Measurements from ENCODE around the gene CLRN3.

Gene CLRN3

GRCh38 chr10:127915324-127915723 is 22.6 kb upstream of the CLRN3 start:
- Histone ChIP-seq H3K4me3 (ENCODE audit: low read depth, low read length) (no peak overlapping the region), H3K4me1 (no peaks in the 10 kb centered on the region)

GRCh38 chr10:127913368-127913759 is 20.6 kb upstream of the CLRN3 start:
- Histone ChIP-seq H3K9me3 (no peaks in the 10 kb centered on the region), H3K36me3 (no peaks in the 10 kb centered on the region), H3K27me3 (no peaks in the 10 kb centered on the region), H3K4me1 (no peaks in the 10 kb centered on the region), H3K4me3 (ENCODE audit: low read depth, low read length) (no peak overlapping the region)
- DNase-seq, result no peak
- TF ChIP-seq, protein P1, sequence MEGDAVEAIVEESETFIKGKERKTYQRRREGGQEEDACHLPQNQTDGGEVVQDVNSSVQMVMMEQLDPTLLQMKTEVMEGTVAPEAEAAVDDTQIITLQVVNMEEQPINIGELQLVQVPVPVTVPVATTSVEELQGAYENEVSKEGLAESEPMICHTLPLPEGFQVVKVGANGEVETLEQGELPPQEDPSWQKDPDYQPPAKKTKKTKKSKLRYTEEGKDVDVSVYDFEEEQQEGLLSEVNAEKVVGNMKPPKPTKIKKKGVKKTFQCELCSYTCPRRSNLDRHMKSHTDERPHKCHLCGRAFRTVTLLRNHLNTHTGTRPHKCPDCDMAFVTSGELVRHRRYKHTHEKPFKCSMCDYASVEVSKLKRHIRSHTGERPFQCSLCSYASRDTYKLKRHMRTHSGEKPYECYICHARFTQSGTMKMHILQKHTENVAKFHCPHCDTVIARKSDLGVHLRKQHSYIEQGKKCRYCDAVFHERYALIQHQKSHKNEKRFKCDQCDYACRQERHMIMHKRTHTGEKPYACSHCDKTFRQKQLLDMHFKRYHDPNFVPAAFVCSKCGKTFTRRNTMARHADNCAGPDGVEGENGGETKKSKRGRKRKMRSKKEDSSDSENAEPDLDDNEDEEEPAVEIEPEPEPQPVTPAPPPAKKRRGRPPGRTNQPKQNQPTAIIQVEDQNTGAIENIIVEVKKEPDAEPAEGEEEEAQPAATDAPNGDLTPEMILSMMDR (IDR thresholded peaks at IDR 0.05; ENCODE audit: low read depth, low read length), result no peak

More at GRCh38 chr10:127915324-127915723, 22.6 kb upstream of the CLRN3 start:
- Histone ChIP-seq H3K9me3 (no peaks in the 10 kb centered on the region), H3K27me3 (no peaks in the 10 kb centered on the region), H3K36me3 (no peaks in the 10 kb centered on the region)
- TF ChIP-seq, protein P1 (IDR thresholded peaks at IDR 0.05; ENCODE audit: low read depth, low read length), result no peak
- DNase-seq, result no peak

DNA sequence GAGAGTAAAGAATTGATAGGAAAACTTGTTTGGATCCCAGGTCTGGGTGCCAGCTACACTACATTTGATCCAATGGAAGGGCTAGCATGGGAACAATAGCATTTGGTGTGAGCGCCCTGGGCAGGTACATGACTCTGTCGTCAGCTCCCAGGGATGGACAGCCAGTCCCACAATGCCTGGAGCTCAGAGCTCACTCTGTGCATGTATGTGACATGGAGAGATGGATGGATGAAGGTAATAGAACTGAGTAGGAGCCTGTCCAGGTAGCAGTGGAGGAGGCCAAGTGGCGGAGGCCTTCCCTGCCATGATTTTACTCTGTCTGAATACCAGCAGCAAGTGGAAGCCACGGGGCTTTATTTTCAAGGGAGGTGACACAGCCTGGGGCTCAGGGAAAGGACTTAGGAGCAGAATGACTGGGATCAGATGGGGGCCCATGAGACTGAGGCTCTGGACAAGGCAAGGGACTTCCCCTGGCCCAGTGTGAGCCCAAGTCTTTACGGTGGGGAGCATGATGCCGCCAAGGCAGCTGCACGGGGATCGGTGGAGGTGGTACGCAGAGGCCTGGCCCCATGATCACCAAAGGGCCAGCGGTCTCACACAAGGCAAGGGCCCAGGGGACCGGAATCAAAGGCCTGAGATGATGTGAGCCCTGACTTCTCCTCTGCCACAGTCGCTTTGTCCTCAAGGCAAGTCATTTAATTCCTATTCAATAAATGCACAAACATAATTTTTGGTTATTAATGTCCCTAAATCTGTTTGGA is 20.0 kb upstream of the CLRN3 start:
- Histone ChIP-seq H3K4me1 (no peaks in the 10 kb centered on the region), H3K27me3 (peaks cover 4% of the 10 kb centered on the region), H3K9me3 (no peaks in the 10 kb centered on the region), H3K4me3 (ENCODE audit: low read depth, low read length) (no peak overlapping the region), H3K36me3 (no peaks in the 10 kb centered on the region)
- TF ChIP-seq, protein P1 (IDR thresholded peaks at IDR 0.05; ENCODE audit: low read depth, low read length), result no peak
- no peak for DNase-seq

- no peak for DNase-seq
- Histone ChIP-seq H3K36me3 (no peaks in the 10 kb centered on the region), H3K9me3 (no peaks in the 10 kb centered on the region), H3K4me3 (ENCODE audit: low read depth, low read length) (no peak overlapping the region), H3K27me3 (peaks cover 13% of the 10 kb centered on the region), H3K4me1 (no peaks in the 10 kb centered on the region)
- TF ChIP-seq, protein P1 (IDR thresholded peaks at IDR 0.05; ENCODE audit: low read depth, low read length), result no peak
Measured at GRCh38 chr10:127911867-127912257, 19.1 kb upstream of the CLRN3 start.

DNA sequence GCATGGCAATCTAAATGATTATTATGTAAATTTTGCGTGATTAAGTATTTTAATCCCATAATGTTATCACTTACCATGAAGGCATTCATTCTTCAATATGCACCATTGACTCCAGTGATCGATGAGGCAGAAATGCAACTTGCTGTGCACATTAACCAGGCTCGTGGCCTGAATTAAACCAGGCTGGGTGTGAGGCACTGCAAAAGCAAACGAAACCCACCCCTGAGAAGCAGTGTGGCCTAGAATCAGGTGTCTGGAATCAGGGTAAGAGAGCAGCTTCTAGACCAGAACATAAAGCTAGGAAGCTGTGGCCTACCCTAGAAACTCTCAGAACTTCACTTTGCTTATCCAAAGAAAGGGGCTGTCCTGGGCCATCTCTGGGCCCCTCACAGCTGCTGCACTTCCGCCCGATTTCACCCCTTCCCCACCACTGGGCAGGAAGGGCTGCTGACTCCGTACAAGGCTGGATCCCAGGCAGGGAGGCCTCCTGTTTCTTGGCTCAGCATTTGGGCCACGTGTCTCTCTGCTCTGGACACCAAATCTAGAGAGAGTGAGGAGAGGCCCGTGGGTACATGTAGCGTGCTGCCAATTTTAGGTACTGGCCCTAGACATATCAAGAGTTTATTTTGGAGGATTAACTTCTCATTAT is 18.6 kb upstream of the CLRN3 start:
- H3K27me3 ChIP-seq, result peaks cover 17% of the 10 kb centered on the region
- no peaks in the 10 kb centered on the region for H3K9me3 ChIP-seq
- no peak for DNase-seq
- no peak overlapping the region for H3K4me3 ChIP-seq (ENCODE audit: low read depth, low read length)
- no peaks in the 10 kb centered on the region for H3K4me1 ChIP-seq
- TF ChIP-seq, protein P1 (IDR thresholded peaks at IDR 0.05; ENCODE audit: low read depth, low read length), result no peak
- H3K36me3 ChIP-seq, result no peaks in the 10 kb centered on the region

DNA sequence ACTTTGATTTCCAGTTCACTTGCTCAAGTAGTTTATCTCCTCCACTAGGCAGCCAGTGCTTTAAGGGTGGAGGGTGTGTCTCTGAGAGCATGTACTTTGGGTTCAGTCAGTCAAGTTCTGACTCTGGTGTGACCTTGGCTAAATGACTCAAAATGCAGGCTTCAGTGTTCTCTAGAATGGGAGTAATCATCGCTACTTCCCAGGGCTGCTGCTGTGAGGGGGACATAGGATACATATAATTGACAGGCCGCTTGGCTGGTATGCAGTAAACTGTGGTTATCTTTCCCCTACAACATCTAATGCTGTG is 17.7 kb upstream of the CLRN3 start:
- TF ChIP-seq, protein P1 (IDR thresholded peaks at IDR 0.05; ENCODE audit: low read depth, low read length), result no peak
- no peaks in the 10 kb centered on the region for H3K9me3 ChIP-seq
- no peak for DNase-seq

More for the DNA sequence above, 17.7 kb upstream of the CLRN3 start:
- H3K27me3 ChIP-seq, result peaks cover 20% of the 10 kb centered on the region
- no peaks in the 10 kb centered on the region for H3K36me3 ChIP-seq
- no peaks in the 10 kb centered on the region for H3K4me1 ChIP-seq
- H3K4me3 ChIP-seq (ENCODE audit: low read depth, low read length), result no peak overlapping the region

All from BE2C (cell line).